ENCODE results near the gene C6. TPM values are rescaled to one million over a fixed set of nuclear protein-coding genes. Genes with fewer than 3 reads are reported as not detected.

Gene C6
- total and polyA plus RNA-seq, 2 of the 8 experiments (the other 6 are each of a cell fraction or from before 2014, with no cell fraction given) = not detected

DNA sequence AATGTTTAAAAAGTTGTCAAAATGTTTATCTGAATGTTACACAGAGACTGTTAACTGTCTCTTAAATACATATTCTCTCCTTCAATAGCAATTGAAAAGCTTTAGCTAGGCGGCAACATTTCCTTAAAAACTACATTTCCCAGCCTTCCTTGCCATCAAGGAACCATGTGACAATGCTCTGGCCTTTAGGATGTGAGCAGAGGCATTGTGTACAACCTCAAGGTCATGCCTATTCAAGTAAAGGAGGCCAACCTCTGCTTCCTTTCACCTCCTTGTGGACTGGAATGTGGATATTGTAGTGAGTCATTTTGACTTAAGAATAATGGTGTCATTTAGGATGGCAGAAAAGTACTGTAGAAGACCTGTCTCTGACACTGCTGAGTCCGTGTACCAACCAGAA lies 118.5 kb downstream of the C6 start:
- Histone ChIP-seq H3K79me2 (ENCODE audit: control insufficient read depth in 1 of 2, insufficient read depth in 2 of 2, low read length in 2 of 2) (no peaks in the 10 kb centered on the region), H3K9ac (replicated peaks in 1 of 4; ENCODE audit: extremely low read depth in 1 of 4, low read depth in 3 of 4, low read length in 3 of 4) (no peak overlapping the region), H4K20me1 (replicated peaks in 1 of 2; ENCODE audit: control insufficient read depth in 1 of 2, insufficient read depth in 2 of 2, low read length in 2 of 2) (no peaks in the 10 kb centered on the region), H3K27me3 (replicated peaks in 1 of 4; ENCODE audit: control insufficient read depth in 3 of 4, extremely low read depth in 1 of 4, insufficient read depth in 3 of 4, low read length in 3 of 4) (no peaks in the 10 kb centered on the region), H4K5ac (ENCODE audit: insufficient read length, low read depth, low read length) (no peak overlapping the region), H2BK5ac (ENCODE audit: low read depth, low read length) (no peak overlapping the region), H3K4me1 (replicated peaks in 1 of 4; ENCODE audit: control insufficient read depth in 3 of 4, insufficient read depth in 4 of 4, low read length in 3 of 4) (no peaks in the 10 kb centered on the region), H3K79me1 (ENCODE audit: low read depth, low read length) (no peaks in the 10 kb centered on the region), H2AFZ (ENCODE audit: low read length) (peak overlapping the region; percentile 47; the same call in 1 of the 2 replicates), H3K56ac (replicated peaks; ENCODE audit: insufficient read length, low read depth, low read length) (no peak overlapping the region), H4K8ac (ENCODE audit: extremely low read depth, insufficient read depth, low read length) (no peak overlapping the region), H3K23ac (ENCODE audit: insufficient read length) (no peak overlapping the region), H3K9me3 (ENCODE audit: insufficient read depth in 2 of 2, low read depth in 1 of 2, low read length in 1 of 2) (no peaks in the 10 kb centered on the region), H3K18ac (ENCODE audit: extremely low read depth, low read length) (no peak overlapping the region), H2AK5ac (ENCODE audit: low read depth, low read length) (no peak overlapping the region), H2BK15ac (ENCODE audit: low read length) (no peak overlapping the region), H4K91ac (replicated peaks; ENCODE audit: insufficient read length, low read length) (no peak overlapping the region), H2BK20ac (ENCODE audit: low read length) (no peak overlapping the region), H3K4ac (replicated peaks; ENCODE audit: insufficient read length, low read depth, low read length) (no peak overlapping the region), H2BK120ac (replicated peaks; ENCODE audit: low read depth, low read length) (no peak overlapping the region), H2BK12ac (ENCODE audit: low read depth, low read length) (no peak overlapping the region), H3K14ac (ENCODE audit: insufficient read length) (no peak overlapping the region), H3K36me3 (ENCODE audit: control insufficient read depth in 2 of 4, insufficient read depth in 4 of 4, low read length in 3 of 4) (no peaks in the 10 kb centered on the region), H3K23me2 (ENCODE audit: low read depth, low read length) (no peaks in the 10 kb centered on the region), H3K4me3 (ENCODE audit: extremely low read depth in 1 of 4, insufficient read depth in 2 of 4, low read depth in 3 of 4, low read length in 4 of 4) (no peak overlapping the region), H3K4me2 (ENCODE audit: insufficient read depth in 1 of 2, low read depth in 2 of 2, low read length in 2 of 2) (no peak overlapping the region), H3K27ac (ENCODE audit: low read depth, low read length) (no peak overlapping the region)
- FAIRE-seq = peak; percentile 55
- ChIA-PET POLR2A (ENCODE audit: partially characterized antibody) (no interaction called here), CTCF (ENCODE audit: partially characterized antibody) (no interaction called here)
- TF ChIP-seq ATF3 (IDR thresholded peaks at IDR 0.05; ENCODE audit: insufficient read depth, low read depth, low read length) = peak; percentile 35; the same call in 1 of the 2 replicates
- peak; percentile 59 for TF ChIP-seq SIX5 (IDR thresholded peaks at IDR 0.05; ENCODE audit: low read depth, low read length)
- TF ChIP-seq TAF7 (optimal IDR thresholded peaks at IDR 0.05; ENCODE audit: borderline replicate concordance, low read depth, low read length) = no peak
- TF ChIP-seq, protein P1, sequence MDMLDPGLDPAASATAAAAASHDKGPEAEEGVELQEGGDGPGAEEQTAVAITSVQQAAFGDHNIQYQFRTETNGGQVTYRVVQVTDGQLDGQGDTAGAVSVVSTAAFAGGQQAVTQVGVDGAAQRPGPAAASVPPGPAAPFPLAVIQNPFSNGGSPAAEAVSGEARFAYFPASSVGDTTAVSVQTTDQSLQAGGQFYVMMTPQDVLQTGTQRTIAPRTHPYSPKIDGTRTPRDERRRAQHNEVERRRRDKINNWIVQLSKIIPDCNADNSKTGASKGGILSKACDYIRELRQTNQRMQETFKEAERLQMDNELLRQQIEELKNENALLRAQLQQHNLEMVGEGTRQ (IDR thresholded peaks at IDR 0.05; ENCODE audit: low read length) = peak; percentile 68
- DNase-seq (ENCODE audit: low read depth in 1 of 2, low spot score in 2 of 2) = no peak
- WGBS, 2 experiments (ENCODE audit: extremely low coverage in 1 of 2, insufficient coverage in 1 of 2, insufficient read length in 1 of 2, insufficient replicate concordance in 2 of 2, low coverage in 1 of 2, low lambda C conversion rate in 2 of 2, missing lambda C conversion rate in 1 of 2) = 90% methylated on average over 2 of the region's 2 CpGs; no CpG with 5 or more reads in 1 of the 2 experiments

Data from H1 (cell line).